Adrenal gland (tissue), 12 donors: ENCODE results near the gene CSNK1G1. TPM values are rescaled to one million over a fixed set of nuclear protein-coding genes. Genes with fewer than 3 reads are reported as not detected.
"Not testable (repeated sequence)": the region's sequence is repeated elsewhere in the genome, so short reads cannot be mapped to it uniquely, and the experiment has no call there.

ENCODE experiments used
- DNase-seq, 7 donors: peaks; one replicate each; pipeline ENCODE4 v3.0.0-alpha.2; 2019 to 2020
- H3K27ac ChIP-seq, 5 donors: fragments of 200-600 bp; sonication (generic) in 4 of 5; 1 replicate in 3 of 5; 2 replicates in 2 of 5; pipeline versions ENCODE4 v1.5.1 to v1.8.0; 2016 to 2020; ENCODE audit warnings: mild to moderate bottlenecking in 1 of 5
- H3K27me3 ChIP-seq: fragments of 200-600 bp; 2 replicates; pipeline ENCODE4 v1.8.0; 2021
- H3K36me3 ChIP-seq, 2 donors: fragments of 200-600 bp; replicated peaks in 1 of 2; 1 replicate in 1 of 2; 2 replicates in 1 of 2; pipeline versions ENCODE4 v1.5.1 to v1.8.0; 2018 to 2022
- H3K4me1 ChIP-seq, 2 donors: fragments of 200-600 bp; replicated peaks in 1 of 2; 1 replicate in 1 of 2; 2 replicates in 1 of 2; pipeline versions ENCODE4 v1.5.1 to v1.8.0; 2018 to 2021
- H3K4me3 ChIP-seq, 4 donors: fragments of 200-600 bp; sonication (generic) in 3 of 4; one replicate each; pipeline ENCODE4 v1.5.1; 2016 to 2018
- H3K9me3 ChIP-seq, 3 donors: fragments of 200-600 bp; sonication (generic) in 1 of 3; replicated peaks in 1 of 3; 1 replicate in 2 of 3; 2 replicates in 1 of 3; pipeline versions ENCODE4 v1.5.1 to v1.8.0; 2016 to 2021
- POLR2A ChIP-seq, 2 donors: fragments of 450-650 bp; IDR thresholded peaks; one replicate each; pipeline ENCODE4 v1.6.1; 2017; ENCODE audit warnings: antibody characterized with exemption in 2 of 2, mild to moderate bottlenecking in 2 of 2, moderate library complexity in 1 of 2
- WGBS, 4 donors: extraction: QIAGEN DNeasy Blood & Tissue Kit in 2 of 4; methylation state at CpG; one replicate each; pipeline versions ENCODE4 v1.1.5 to v1.1.7; 2013 to 2017; 5-methylcytosine and 5-hydroxymethylcytosine counted together
- intact Hi-C, 2 donors: fragments of 100-400 bp; cut with DNase I; formaldehyde crosslinking; loops; one replicate each; pipeline versions ENCODE4 v1.14.1 to v1.15.0; 2022 to 2023
- polyA plus RNA-seq, 3 donors: library from polyadenylated mRNA; stranded (reverse); fragments of 200-250 nt in 2 of 3; fragments of 350-450 nt in 1 of 3; fragmentation: Illumina TruSeq in 1 of 3; extraction: RNeasy Lipid Tissue Mini Kit (QIAGEN cat#74804) in 1 of 3; gene quantifications; one replicate each; pipeline ENCODE4 v1.2.3, GENCODE V29; 2013 to 2014
- small RNA-seq, 2 donors: library from RNA; depleted of rRNA; stranded (forward); fragments of <200 nt; gene quantifications; one replicate each; pipeline ENCODE3, GENCODE V24; 2016
- total RNA-seq, 9 donors: library from RNA; depleted of rRNA in 4 of 9; stranded (reverse); fragments of >200 nt in 4 of 9; fragments of 120-200 nt in 1 of 9; fragmentation: NEBNext Ultra II Directional in 1 of 9; extraction: Animal tissue kit (Norgen Biotek cat#: 25700) in 1 of 9; gene quantifications; one replicate each; pipeline versions ENCODE4 v1.1.0 to v1.2.4, GENCODE V29; 2013 to 2023
- TF ChIP-seq, protein P1 (sequence below), 6 experiments: fragments of 450-650 bp in 4 of 6; fragments of 200-600 bp in 2 of 6; sonication (generic) in 1 of 6; IDR thresholded peaks; 1 replicate in 5 of 6; 2 replicates in 1 of 6; pipeline versions ENCODE4 v1.5.1 to v1.8.0; 2016 to 2021; ENCODE audit warnings: antibody characterized with exemption in 6 of 6, mild to moderate bottlenecking in 2 of 6, moderate library complexity in 1 of 6
- donor health status: healthy with polysubstance abuse.
- donor health status: Bipolar disorder and iron deficiency.
- donor health status: DM: yes; HTN: yes; CAD: no.
- donor health status: DM: no; HTN: no; CAD: no.
- donor health status: DM: no; HTN: no; CAD: no.
- donor health status: DM: yes; HTN: yes; CAD: no.

CSNK1G1 gene
- total and polyA plus RNA-seq, 12 donors, result 1.2 to 31.6 (median 13.6) TPM

- H3K27ac ChIP-seq, result no peak overlapping the region
- TF ChIP-seq POLR2A (IDR thresholded peaks at IDR 0.05), result no peak
- TF ChIP-seq, protein P1, sequence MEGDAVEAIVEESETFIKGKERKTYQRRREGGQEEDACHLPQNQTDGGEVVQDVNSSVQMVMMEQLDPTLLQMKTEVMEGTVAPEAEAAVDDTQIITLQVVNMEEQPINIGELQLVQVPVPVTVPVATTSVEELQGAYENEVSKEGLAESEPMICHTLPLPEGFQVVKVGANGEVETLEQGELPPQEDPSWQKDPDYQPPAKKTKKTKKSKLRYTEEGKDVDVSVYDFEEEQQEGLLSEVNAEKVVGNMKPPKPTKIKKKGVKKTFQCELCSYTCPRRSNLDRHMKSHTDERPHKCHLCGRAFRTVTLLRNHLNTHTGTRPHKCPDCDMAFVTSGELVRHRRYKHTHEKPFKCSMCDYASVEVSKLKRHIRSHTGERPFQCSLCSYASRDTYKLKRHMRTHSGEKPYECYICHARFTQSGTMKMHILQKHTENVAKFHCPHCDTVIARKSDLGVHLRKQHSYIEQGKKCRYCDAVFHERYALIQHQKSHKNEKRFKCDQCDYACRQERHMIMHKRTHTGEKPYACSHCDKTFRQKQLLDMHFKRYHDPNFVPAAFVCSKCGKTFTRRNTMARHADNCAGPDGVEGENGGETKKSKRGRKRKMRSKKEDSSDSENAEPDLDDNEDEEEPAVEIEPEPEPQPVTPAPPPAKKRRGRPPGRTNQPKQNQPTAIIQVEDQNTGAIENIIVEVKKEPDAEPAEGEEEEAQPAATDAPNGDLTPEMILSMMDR (IDR thresholded peaks at IDR 0.05), result no peak
- no peak overlapping the region for H3K4me3 ChIP-seq
- DNase-seq, result no peak
- H3K4me1 ChIP-seq, result no peaks in the 10 kb centered on the region
- H3K27me3 ChIP-seq, result no peaks in the 10 kb centered on the region
- 82 to 88% (median 86%) methylated on average over 4 of the region's 4 CpGs for WGBS, 4 donors
- H3K36me3 ChIP-seq, result peaks cover 0 to 89% of the 10 kb centered on the region in 2 donors
- no peaks in the 10 kb centered on the region for H3K9me3 ChIP-seq
- intact Hi-C loops, result no loop called here
Measured at GRCh38 chr15:64121614-64122013, 234.4 kb downstream of the CSNK1G1 start.

DNA sequence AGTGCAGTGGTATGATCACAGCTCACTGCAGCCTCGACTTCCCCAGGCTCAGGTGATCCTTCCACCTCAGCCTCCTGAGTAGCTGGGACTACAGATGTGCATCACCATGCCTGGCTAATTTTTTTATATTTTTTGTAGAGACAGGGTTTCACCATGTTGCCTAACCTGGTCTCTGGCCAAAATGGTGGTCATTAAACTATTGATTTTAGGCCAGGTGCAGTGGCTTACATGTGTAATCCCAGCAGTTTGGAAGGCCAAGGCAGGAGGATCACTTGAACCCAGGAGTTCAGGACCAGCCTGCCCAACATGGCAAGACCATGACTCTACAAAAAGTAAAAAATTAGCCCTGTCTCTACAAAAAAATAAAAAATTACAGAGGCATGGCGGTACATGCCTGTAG, 235.7 kb downstream of the CSNK1G1 start:
- DNase-seq, intact Hi-C loops, H3K27me3 ChIP-seq, H3K9me3 ChIP-seq, H3K4me1 ChIP-seq, H3K4me3 ChIP-seq, H3K27ac ChIP-seq: not testable (repeated sequence)
- peaks cover 0 to 82% of the 10 kb centered on the region in 2 donors for H3K36me3 ChIP-seq
- WGBS, 4 donors, result 96 to 100% (median 98%) methylated on average over 2 of the region's 2 CpGs

GRCh38 chr15:64117759-64118487, 238.1 kb downstream of the CSNK1G1 start:
- 88 to 89% (median 89%) methylated on average over 5 of the region's 5 CpGs for WGBS, 4 donors
- Histone ChIP-seq H3K27me3 (no peaks in the 10 kb centered on the region), H3K9me3 (no peaks in the 10 kb centered on the region), H3K36me3 (peaks cover 0 to 83% of the 10 kb centered on the region in 2 donors), H3K4me3 (no peak overlapping the region), H3K4me1 (peaks cover 0 to 4% of the 10 kb centered on the region in 2 donors), H3K27ac (no peak overlapping the region)
- no peak for DNase-seq
- intact Hi-C loops, result no loop called here
- no peak for TF ChIP-seq POLR2A (IDR thresholded peaks at IDR 0.05)

Small RNAs within 50 kb of the gene (small RNA-seq; reads per million reads assigned to genes)
- gene RF00554, result 0 reads per million in 2 donors

Other genes starting within 250 kb of the CSNK1G1 start
- gene SNX22, start 204.4 kb downstream of the CSNK1G1 start, total RNA-seq, result 1 to 10 TPM in 4 of 9 donors, under 1 TPM in 5; 0.35 to 2.5 (median 0.84) TPM
- gene SNX22, start 204.4 kb downstream of the CSNK1G1 start, polyA plus RNA-seq, result 1 to 10 TPM in 2 of 3 donors, under 1 TPM in 1; 0.15 to 3.1 (median 2.3) TPM
- gene PPIB, start 193.2 kb downstream of the CSNK1G1 start, total RNA-seq, result 1,000 to 10,000 TPM in 1 of 9 donors, 100 to 1,000 TPM in 8; 313 to 2,941 (median 624) TPM
- 1,000 to 10,000 TPM in 1 of 3 donors, 100 to 1,000 TPM in 2; 611 to 1,206 (median 702) TPM for gene PPIB, start 193.2 kb downstream of the CSNK1G1 start, polyA plus RNA-seq
- gene PCLAF, start 25.3 kb upstream of the CSNK1G1 start, total RNA-seq, result 10 to 100 TPM in 1 of 9 donors, 1 to 10 TPM in 5, under 1 TPM in 2, not detected in 1; 0.32 to 11.9 (median 1.2) TPM
- 1 to 10 TPM; 1.6 to 4.3 (median 1.8) TPM for gene PCLAF, start 25.3 kb upstream of the CSNK1G1 start, polyA plus RNA-seq
- gene TRIP4, start 31.7 kb upstream of the CSNK1G1 start, total RNA-seq, result 10 to 100 TPM in 8 of 9 donors, 1 to 10 TPM in 1; 5.6 to 56.7 (median 18.0) TPM
- 10 to 100 TPM; 14.9 to 28.3 (median 23.9) TPM for gene TRIP4, start 31.7 kb upstream of the CSNK1G1 start, polyA plus RNA-seq
- 10 to 100 TPM; 19.3 to 35.5 (median 26.3) TPM for gene ZNF609, start 104.4 kb upstream of the CSNK1G1 start, total RNA-seq
- 10 to 100 TPM in 2 of 3 donors, 1 to 10 TPM in 1; 4.4 to 18.4 (median 14.1) TPM for gene ZNF609, start 104.4 kb upstream of the CSNK1G1 start, polyA plus RNA-seq